Liver (tissue), 9 donors: Measurements from ENCODE around the gene SLC2A5. TPM values are rescaled to one million over a fixed set of nuclear protein-coding genes. Genes with fewer than 3 reads are reported as not detected.
A peak's percentile ranks its signal among the peaks of the same experiment; 100 is the strongest.

ENCODE experiments used
- DNase-seq: peaks from one replicate; pipeline ENCODE4 v3.0.0-alpha.2; 2017; ENCODE audit warnings: low spot score
- H3K27ac ChIP-seq, 2 donors: one replicate each; pipeline ENCODE4 v1.7.0; 2013; ENCODE audit warnings: inconsistent platforms in 2 of 2, low read length in 2 of 2, control low read depth in 1 of 2, low read depth in 1 of 2, mild to moderate bottlenecking in 1 of 2
- H3K27me3 ChIP-seq, 4 donors: one replicate each; pipeline versions ENCODE4 v1.6.1 to v1.7.0; 2013; ENCODE audit warnings: low read length in 3 of 4, inconsistent platforms in 1 of 4, mild to moderate bottlenecking in 1 of 4, moderate library complexity in 1 of 4; ENCODE audit not compliant: control insufficient read depth in 4 of 4, insufficient read depth in 4 of 4
- H3K36me3 ChIP-seq, 4 donors: one replicate each; pipeline versions ENCODE4 v1.6.1 to v1.7.0; 2013; ENCODE audit warnings: low read length in 3 of 4, mild to moderate bottlenecking in 3 of 4, low read depth in 1 of 4, moderate library complexity in 1 of 4; ENCODE audit not compliant: control insufficient read depth in 4 of 4, insufficient read depth in 3 of 4
- H3K4me1 ChIP-seq, 4 donors: one replicate each; pipeline versions ENCODE4 v1.6.1 to v1.7.0; 2013; ENCODE audit warnings: low read length in 3 of 4, mild to moderate bottlenecking in 3 of 4, moderate library complexity in 1 of 4; ENCODE audit not compliant: control insufficient read depth in 4 of 4, insufficient read depth in 4 of 4
- H3K4me3 ChIP-seq, 3 donors: one replicate each; pipeline versions ENCODE4 v1.6.1 to v1.7.0; 2013; ENCODE audit warnings: low read length in 3 of 3, control low read depth in 1 of 3, low read depth in 1 of 3, mild to moderate bottlenecking in 1 of 3
- H3K9ac ChIP-seq, 2 donors: one replicate each; pipeline ENCODE4 v1.7.0; 2013; ENCODE audit warnings: low read length in 2 of 2, mild to moderate bottlenecking in 2 of 2, moderate library complexity in 2 of 2, control low read depth in 1 of 2, low read depth in 1 of 2
- H3K9me3 ChIP-seq, 4 donors: one replicate each; pipeline versions ENCODE4 v1.6.1 to v1.7.0; 2013; ENCODE audit warnings: low read length in 3 of 4; ENCODE audit not compliant: control insufficient read depth in 4 of 4
- HNF4A ChIP-seq, 2 donors: conservative IDR thresholded peaks; 2 replicates each; pipeline ENCODE4 v1.6.1; 2016; ENCODE audit warnings: antibody characterized with exemption in 2 of 2, mild to moderate bottlenecking in 2 of 2
- RAD21 ChIP-seq, 2 donors: IDR thresholded peaks; 2 replicates each; pipeline ENCODE4 v1.6.1; 2016; ENCODE audit warnings: antibody characterized with exemption in 2 of 2, mild to moderate bottlenecking in 2 of 2
- RXRA ChIP-seq, 2 donors: IDR thresholded peaks; 2 replicates each; pipeline ENCODE4 v1.6.1; 2017 to 2018; ENCODE audit warnings: antibody characterized with exemption in 2 of 2, mild to moderate bottlenecking in 1 of 2
- SP1 ChIP-seq: IDR thresholded peaks from 2 replicates; pipeline ENCODE4 v1.6.1; 2018; ENCODE audit warnings: antibody characterized with exemption, mild to moderate bottlenecking
- TAF1 ChIP-seq: conservative IDR thresholded peaks from 2 replicates; pipeline ENCODE4 v1.6.1; 2016; ENCODE audit warnings: antibody characterized with exemption, mild to moderate bottlenecking
- WGBS: extraction: QIAGEN DNeasy Blood & Tissue Kit; methylation state at CpG from one replicate; pipeline ENCODE4 v1.1.7; 2013; 5-methylcytosine and 5-hydroxymethylcytosine counted together
- polyA plus RNA-seq, 2 donors: library from polyadenylated mRNA; stranded (reverse) in 1 of 2; unstranded in 1 of 2; fragments of 200-250 nt in 1 of 2; fragments of >200 nt in 1 of 2; fragmentation: Nextera tagmentation in 1 of 2; extraction: Ambion mirVana in 1 of 2; gene quantifications; one replicate each; pipeline versions ENCODE4 v1.2.1 to v1.2.3, GENCODE V29; 2013 to 2015
- total RNA-seq, 2 donors: library from RNA; depleted of rRNA; stranded (reverse); fragments of >200 nt; gene quantifications; one replicate each; pipeline ENCODE4 v1.2.3, GENCODE V29; 2014
- TF ChIP-seq, protein P1 (sequence below): IDR thresholded peaks from 2 replicates; pipeline ENCODE4 v1.6.1; 2016; ENCODE audit warnings: antibody characterized with exemption
- TF ChIP-seq, protein P2 (sequence below): fragments of 150-350 bp; IDR thresholded peaks from 2 replicates; pipeline ENCODE4 v1.5.1; 2017; ENCODE audit warnings: improper control_type of control experiment, low read depth, low read length; ENCODE audit not compliant: missing input control
- TF ChIP-seq, protein P3 (sequence below): IDR thresholded peaks from 2 replicates; pipeline ENCODE4 v1.6.1; 2016; ENCODE audit warnings: antibody characterized with exemption, mild to moderate bottlenecking
- donor health status: healthy.
- donor health status: healthy.
- donor health status: healthy.
- donor health status: healthy.
- donor health status: healthy.

SLC2A5 gene
- total and polyA plus RNA-seq, 4 donors = 0.07 to 1.6 (median 0.13) TPM

DNA sequence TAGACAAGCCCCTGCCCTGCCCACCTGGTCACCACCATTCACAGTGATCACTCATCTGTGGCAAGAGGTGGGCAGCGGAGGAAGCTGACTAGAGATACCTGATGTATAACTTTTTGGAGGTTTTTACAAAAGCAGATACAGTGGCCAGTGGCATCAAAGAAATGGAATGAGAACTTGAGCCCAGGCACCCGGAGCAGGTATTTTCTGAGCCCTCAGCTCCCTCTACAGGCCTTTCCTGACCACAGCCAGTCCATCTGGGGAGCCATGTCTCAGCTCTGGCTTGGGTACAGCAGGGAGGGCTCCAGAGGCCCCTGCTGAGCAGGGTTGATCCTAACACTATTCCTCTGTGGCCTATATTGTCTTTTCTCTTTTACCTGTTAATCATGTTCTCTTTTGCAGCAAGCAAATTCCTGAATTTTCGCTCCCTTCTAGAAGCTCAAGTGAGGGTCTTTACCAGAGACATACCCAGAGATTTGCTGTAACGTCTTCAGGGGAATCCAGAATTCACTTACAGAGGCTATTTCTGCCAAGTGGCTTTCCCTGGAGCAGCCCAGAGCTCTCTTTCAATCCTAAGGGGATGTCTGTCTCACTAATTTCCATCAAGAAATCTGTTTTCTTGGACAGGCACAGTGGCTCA lies 32.2 kb upstream of the SLC2A5 start:
- 58% methylated on average over 4 of the region's 4 CpGs for WGBS
- H3K9me3 ChIP-seq = no peaks in the 10 kb centered on the region
- H3K36me3 ChIP-seq = peaks cover 3 to 22% (median 8%) of the 10 kb centered on the region in 4 donors
- no peaks in the 10 kb centered on the region for H3K27me3 ChIP-seq
- TF ChIP-seq, protein P1, sequence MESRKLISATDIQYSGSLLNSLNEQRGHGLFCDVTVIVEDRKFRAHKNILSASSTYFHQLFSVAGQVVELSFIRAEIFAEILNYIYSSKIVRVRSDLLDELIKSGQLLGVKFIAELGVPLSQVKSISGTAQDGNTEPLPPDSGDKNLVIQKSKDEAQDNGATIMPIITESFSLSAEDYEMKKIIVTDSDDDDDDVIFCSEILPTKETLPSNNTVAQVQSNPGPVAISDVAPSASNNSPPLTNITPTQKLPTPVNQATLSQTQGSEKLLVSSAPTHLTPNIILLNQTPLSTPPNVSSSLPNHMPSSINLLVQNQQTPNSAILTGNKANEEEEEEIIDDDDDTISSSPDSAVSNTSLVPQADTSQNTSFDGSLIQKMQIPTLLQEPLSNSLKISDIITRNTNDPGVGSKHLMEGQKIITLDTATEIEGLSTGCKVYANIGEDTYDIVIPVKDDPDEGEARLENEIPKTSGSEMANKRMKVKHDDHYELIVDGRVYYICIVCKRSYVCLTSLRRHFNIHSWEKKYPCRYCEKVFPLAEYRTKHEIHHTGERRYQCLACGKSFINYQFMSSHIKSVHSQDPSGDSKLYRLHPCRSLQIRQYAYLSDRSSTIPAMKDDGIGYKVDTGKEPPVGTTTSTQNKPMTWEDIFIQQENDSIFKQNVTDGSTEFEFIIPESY = no peak
- TF ChIP-seq, protein P2, sequence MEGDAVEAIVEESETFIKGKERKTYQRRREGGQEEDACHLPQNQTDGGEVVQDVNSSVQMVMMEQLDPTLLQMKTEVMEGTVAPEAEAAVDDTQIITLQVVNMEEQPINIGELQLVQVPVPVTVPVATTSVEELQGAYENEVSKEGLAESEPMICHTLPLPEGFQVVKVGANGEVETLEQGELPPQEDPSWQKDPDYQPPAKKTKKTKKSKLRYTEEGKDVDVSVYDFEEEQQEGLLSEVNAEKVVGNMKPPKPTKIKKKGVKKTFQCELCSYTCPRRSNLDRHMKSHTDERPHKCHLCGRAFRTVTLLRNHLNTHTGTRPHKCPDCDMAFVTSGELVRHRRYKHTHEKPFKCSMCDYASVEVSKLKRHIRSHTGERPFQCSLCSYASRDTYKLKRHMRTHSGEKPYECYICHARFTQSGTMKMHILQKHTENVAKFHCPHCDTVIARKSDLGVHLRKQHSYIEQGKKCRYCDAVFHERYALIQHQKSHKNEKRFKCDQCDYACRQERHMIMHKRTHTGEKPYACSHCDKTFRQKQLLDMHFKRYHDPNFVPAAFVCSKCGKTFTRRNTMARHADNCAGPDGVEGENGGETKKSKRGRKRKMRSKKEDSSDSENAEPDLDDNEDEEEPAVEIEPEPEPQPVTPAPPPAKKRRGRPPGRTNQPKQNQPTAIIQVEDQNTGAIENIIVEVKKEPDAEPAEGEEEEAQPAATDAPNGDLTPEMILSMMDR = peak; percentile 42
- TF ChIP-seq RAD21 (IDR thresholded peaks at IDR 0.05) = peak; percentile 68 to 73
- no peak overlapping the region for H3K4me3 ChIP-seq
- no peak overlapping the region for H3K9ac ChIP-seq
- no peak for DNase-seq
- no peak overlapping the region for H3K27ac ChIP-seq
- H3K4me1 ChIP-seq = peaks cover 0 to 12% (median 11%) of the 10 kb centered on the region in 4 donors

DNA sequence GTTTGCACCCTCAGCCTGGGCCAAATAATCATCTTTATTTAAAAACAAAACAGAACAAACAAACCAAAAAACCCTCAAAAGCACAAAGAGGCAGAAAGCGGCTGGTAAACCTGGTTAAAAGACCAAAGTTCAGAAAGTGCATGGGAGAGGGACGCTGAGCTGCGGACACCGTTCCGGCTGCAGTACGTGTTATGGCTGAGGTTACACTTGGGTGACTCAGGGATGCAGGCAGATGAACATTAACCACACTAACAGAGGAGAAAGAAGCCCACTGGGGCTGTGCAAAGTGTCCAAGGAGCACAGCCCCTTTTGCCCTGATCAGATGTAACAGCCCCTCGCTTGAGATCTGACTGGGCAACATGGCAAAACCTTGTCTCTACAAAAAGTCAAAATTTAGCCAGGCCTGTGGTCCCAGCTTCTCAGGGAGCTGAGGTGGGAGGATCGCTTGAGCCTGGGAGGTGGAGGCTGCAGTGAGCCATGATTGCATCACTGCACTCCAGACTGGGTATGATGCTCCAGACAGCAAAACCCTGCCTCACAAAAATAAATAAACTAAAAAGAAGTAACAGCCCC lies 31.1 kb upstream of the SLC2A5 start:
- no peak for DNase-seq
- H3K4me1 ChIP-seq = peaks cover 0 to 12% (median 11%) of the 10 kb centered on the region in 4 donors
- H3K9ac ChIP-seq = no peak overlapping the region
- WGBS = 45% methylated on average over 8 of the region's 8 CpGs
- H3K27ac ChIP-seq = no peak overlapping the region
- TF ChIP-seq HNF4A (conservative IDR thresholded peaks at IDR 0.05) (peak; percentile 63), SP1 (peak; percentile 25), TAF1 (no peak), RXRA (IDR thresholded peaks at IDR 0.05) (peak in 1 of 2 donors; percentile 29)
- TF ChIP-seq, protein P3, sequence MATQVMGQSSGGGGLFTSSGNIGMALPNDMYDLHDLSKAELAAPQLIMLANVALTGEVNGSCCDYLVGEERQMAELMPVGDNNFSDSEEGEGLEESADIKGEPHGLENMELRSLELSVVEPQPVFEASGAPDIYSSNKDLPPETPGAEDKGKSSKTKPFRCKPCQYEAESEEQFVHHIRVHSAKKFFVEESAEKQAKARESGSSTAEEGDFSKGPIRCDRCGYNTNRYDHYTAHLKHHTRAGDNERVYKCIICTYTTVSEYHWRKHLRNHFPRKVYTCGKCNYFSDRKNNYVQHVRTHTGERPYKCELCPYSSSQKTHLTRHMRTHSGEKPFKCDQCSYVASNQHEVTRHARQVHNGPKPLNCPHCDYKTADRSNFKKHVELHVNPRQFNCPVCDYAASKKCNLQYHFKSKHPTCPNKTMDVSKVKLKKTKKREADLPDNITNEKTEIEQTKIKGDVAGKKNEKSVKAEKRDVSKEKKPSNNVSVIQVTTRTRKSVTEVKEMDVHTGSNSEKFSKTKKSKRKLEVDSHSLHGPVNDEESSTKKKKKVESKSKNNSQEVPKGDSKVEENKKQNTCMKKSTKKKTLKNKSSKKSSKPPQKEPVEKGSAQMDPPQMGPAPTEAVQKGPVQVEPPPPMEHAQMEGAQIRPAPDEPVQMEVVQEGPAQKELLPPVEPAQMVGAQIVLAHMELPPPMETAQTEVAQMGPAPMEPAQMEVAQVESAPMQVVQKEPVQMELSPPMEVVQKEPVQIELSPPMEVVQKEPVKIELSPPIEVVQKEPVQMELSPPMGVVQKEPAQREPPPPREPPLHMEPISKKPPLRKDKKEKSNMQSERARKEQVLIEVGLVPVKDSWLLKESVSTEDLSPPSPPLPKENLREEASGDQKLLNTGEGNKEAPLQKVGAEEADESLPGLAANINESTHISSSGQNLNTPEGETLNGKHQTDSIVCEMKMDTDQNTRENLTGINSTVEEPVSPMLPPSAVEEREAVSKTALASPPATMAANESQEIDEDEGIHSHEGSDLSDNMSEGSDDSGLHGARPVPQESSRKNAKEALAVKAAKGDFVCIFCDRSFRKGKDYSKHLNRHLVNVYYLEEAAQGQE = no peak
- H3K36me3 ChIP-seq = peaks cover 3 to 21% (median 8%) of the 10 kb centered on the region in 4 donors
- H3K9me3 ChIP-seq = no peaks in the 10 kb centered on the region
- H3K4me3 ChIP-seq = no peak overlapping the region
- no peaks in the 10 kb centered on the region for H3K27me3 ChIP-seq
